ENCODE data around the gene CLEC11A. TPM values are rescaled to one million over a fixed set of nuclear protein-coding genes. Genes with fewer than 3 reads are reported as not detected.
"Not testable (repeated sequence)": the region's sequence is repeated elsewhere in the genome, so short reads cannot be mapped to it uniquely, and the experiment has no call there.

CLEC11A gene
- total and polyA plus RNA-seq, 12 donors, result 2.3 to 12.9 (median 4.4) TPM

GRCh38 chr19:50768277-50768676 lies 45.1 kb downstream of the CLEC11A start:
- Histone ChIP-seq H3K4me3 (no peak overlapping the region), H3K4me1 (no peaks in the 10 kb centered on the region), H3K9me3 (peaks cover 0 to 7% (median 0%) of the 10 kb centered on the region in 11 donors), H3K27ac (no peak overlapping the region), H3K27me3 (peaks cover 0 to 72% (median 35%) of the 10 kb centered on the region in 7 donors), H3K36me3 (no peaks in the 10 kb centered on the region)
- no peak for ATAC-seq
- no peak for TF ChIP-seq CTCF (IDR thresholded peaks at IDR 0.05)
- WGBS, 2 donors, result 63 to 69% methylated on average over 5 of the region's 5 CpGs
- DNase-seq, result no peak
- intact Hi-C loops (cut with DNase I), result no loop called here

- H3K4me3 ChIP-seq; DNase-seq; intact Hi-C loops (cut with DNase I); ATAC-seq; H3K4me1 ChIP-seq; H3K36me3 ChIP-seq; H3K27ac ChIP-seq; H3K9me3 ChIP-seq: not testable (repeated sequence)
- H3K27me3 ChIP-seq, result peaks cover 0 to 72% (median 41%) of the 10 kb centered on the region in 7 donors
- WGBS, 2 donors, result 85 to 89% methylated on average over 2 of the region's 2 CpGs
These were observed 47.0 kb downstream of the CLEC11A start, which contains the start of gene GPR32 for GRCh38 chr19:50770164-50770563. Gene GPR32 (plus strand): TSS chr19:50770464. CDS start chr19:50770601, 137 bp downstream.

- Histone ChIP-seq H3K27ac (no peak overlapping the region), H3K27me3 (peaks cover 0 to 72% (median 46%) of the 10 kb centered on the region in 7 donors), H3K4me3 (no peak overlapping the region), H3K36me3 (no peaks in the 10 kb centered on the region), H3K9me3 (peaks cover 0 to 7% (median 0%) of the 10 kb centered on the region in 11 donors), H3K4me1 (no peaks in the 10 kb centered on the region)
- intact Hi-C loops (cut with DNase I), result no loop called here
- no peak for TF ChIP-seq CTCF (IDR thresholded peaks at IDR 0.05)
- 83% methylated on average over 13 of the region's 13 CpGs for WGBS, 2 donors
- no peak for ATAC-seq
- no peak for DNase-seq
These were observed 47.7 kb downstream of the CLEC11A start for GRCh38 chr19:50770888-50771287.

GRCh38 chr19:50772476-50772875 lies 49.3 kb downstream of the CLEC11A start:
- Histone ChIP-seq H3K36me3 (no peaks in the 10 kb centered on the region), H3K4me3 (no peak overlapping the region), H3K4me1 (no peaks in the 10 kb centered on the region), H3K9me3 (peaks cover 0 to 16% (median 0%) of the 10 kb centered on the region in 11 donors), H3K27ac (no peak overlapping the region), H3K27me3 (peaks cover 0 to 76% (median 51%) of the 10 kb centered on the region in 7 donors)
- intact Hi-C loops (cut with DNase I), result no loop called here
- ATAC-seq (no peak), DNase-seq (no peak)
- TF ChIP-seq CTCF (IDR thresholded peaks at IDR 0.05), result no peak
- WGBS, 2 donors, result 37 to 50% methylated on average over 2 of the region's 2 CpGs

GRCh38 chr19:50772912-50773311 lies 49.7 kb downstream of the CLEC11A start:
- H3K4me1 ChIP-seq; H3K4me3 ChIP-seq; ATAC-seq; H3K36me3 ChIP-seq; intact Hi-C loops (cut with DNase I); DNase-seq; H3K27ac ChIP-seq: not testable (repeated sequence)
- Histone ChIP-seq H3K27me3 (peaks cover 0 to 76% (median 51%) of the 10 kb centered on the region in 7 donors), H3K9me3 (peaks cover 0 to 16% (median 0%) of the 10 kb centered on the region in 11 donors)
- 86% methylated on average over 3 of the region's 3 CpGs for WGBS, 2 donors

- Histone ChIP-seq H3K9me3 (peaks cover 0 to 16% (median 0%) of the 10 kb centered on the region in 11 donors), H3K27me3 (peaks cover 4 to 80% (median 54%) of the 10 kb centered on the region in 7 donors)
- intact Hi-C loops (cut with DNase I); H3K4me3 ChIP-seq; DNase-seq; H3K36me3 ChIP-seq; H3K27ac ChIP-seq; ATAC-seq; H3K4me1 ChIP-seq: not testable (repeated sequence)
- 54 to 59% methylated on average over 7 of the region's 7 CpGs for WGBS, 2 donors
These were observed 50.3 kb downstream of the CLEC11A start for GRCh38 chr19:50773454-50773853.
